GM23248 (cell line): ENCODE measurements around the gene ASMT.

Source experiments
- EZH2 ChIP-seq: fragments of 200-600 bp; sonication (generic); IDR thresholded peaks from 2 replicates; pipeline ENCODE4 v1.6.1; 2018; ENCODE audit warnings: antibody characterized with exemption, mild to moderate bottlenecking; ENCODE audit not compliant: insufficient read depth, poor library complexity, severe bottlenecking
- EZH2phosphoT487 ChIP-seq: fragments of 200-600 bp; sonication (generic); IDR thresholded peaks from 2 replicates; pipeline ENCODE4 v1.6.1; 2018; ENCODE audit warnings: antibody characterized with exemption, moderate library complexity, mild to moderate bottlenecking, low read depth; ENCODE audit not compliant: insufficient read depth

- TF ChIP-seq EZH2phosphoT487: no peak
- no peak for TF ChIP-seq EZH2
Observed at GRCh38 chrX:1597345-1598020, 17.4 kb upstream of the ASMT start.
